Upper lobe of left lung (tissue), 6 donors: ENCODE measurements around the gene ZNF710. TPM values are rescaled to one million over a fixed set of nuclear protein-coding genes. Genes with fewer than 3 reads are reported as not detected.

Source experiments
- ATAC-seq, 2 donors: fragments of 200-7000 bp; cut with Tn5 transposase; one replicate each; pipeline ENCODE4 v1.9.1; 2022; ENCODE audit warnings: mild to moderate bottlenecking in 2 of 2, moderate library complexity in 2 of 2; ENCODE audit not compliant: low FRiP score in 2 of 2
- DNase-seq, 2 donors: peaks; one replicate each; pipeline ENCODE4 v3.0.0-alpha.2; 2019 to 2020
- H3K27ac ChIP-seq, 4 donors: fragments of 200-600 bp; sonication (generic); one replicate each; pipeline ENCODE4 v1.5.1; 2016 to 2019
- H3K27me3 ChIP-seq, 4 donors: fragments of 200-600 bp; sonication (generic); one replicate each; pipeline ENCODE4 v1.5.1; 2017 to 2019
- H3K36me3 ChIP-seq, 4 donors: fragments of 200-600 bp; sonication (generic); one replicate each; pipeline ENCODE4 v1.5.1; 2016 to 2019
- H3K4me1 ChIP-seq, 4 donors: fragments of 200-600 bp; sonication (generic); one replicate each; pipeline ENCODE4 v1.5.1; 2018 to 2019
- H3K4me3 ChIP-seq, 4 donors: fragments of 200-600 bp; sonication (generic); one replicate each; pipeline ENCODE4 v1.5.1; 2017 to 2019; ENCODE audit warnings: mild to moderate bottlenecking in 2 of 4, moderate library complexity in 1 of 4
- H3K9me3 ChIP-seq, 4 donors: fragments of 200-600 bp; sonication (generic); one replicate each; pipeline ENCODE4 v1.5.1; 2018 to 2019
- CTCF ChIP-seq, 6 experiments: fragments of 450-650 bp in 4 of 6; fragments of 200-600 bp in 2 of 6; sonication (generic) in 2 of 6; IDR thresholded peaks; one replicate each; pipeline ENCODE4 v1.5.1; 2016 to 2019; ENCODE audit warnings: antibody characterized with exemption in 6 of 6
- EP300 ChIP-seq, 4 donors: sonication (generic); formaldehyde crosslinking; IDR thresholded peaks; one replicate each; pipeline ENCODE4 v1.5.1; 2017; ENCODE audit warnings: antibody characterized with exemption in 4 of 4, control low read depth in 2 of 4
- POLR2A ChIP-seq, 4 donors: fragments of 450-650 bp; IDR thresholded peaks; one replicate each; pipeline ENCODE4 v1.5.1; 2016 to 2017; ENCODE audit warnings: antibody characterized with exemption in 4 of 4, mild to moderate bottlenecking in 2 of 4
- POLR2AphosphoS5 ChIP-seq, 2 donors: sonication (generic); formaldehyde crosslinking; IDR thresholded peaks; one replicate each; pipeline ENCODE4 v1.5.1; 2017; ENCODE audit warnings: antibody characterized with exemption in 2 of 2
- WGBS, 2 donors: methylation state at CpG; one replicate each; pipeline ENCODE4 v1.1.5; 2017 to 2018; 5-methylcytosine and 5-hydroxymethylcytosine counted together
- total RNA-seq, 6 donors: library from RNA; depleted of rRNA in 4 of 6; stranded (reverse); fragments of >200 nt in 4 of 6; gene quantifications; one replicate each; pipeline versions ENCODE4 v1.1.0 to v1.2.1, GENCODE V29; 2016 to 2021
- donor health status: DM: no; HTN: no; CAD: no; lungs with moderate emphysema.
- donor health status: DM: no; HTN: yes; CAD: no; lungs with severe emphysema.

ZNF710 gene
- total RNA-seq, 6 donors from 2014 or later = 26.0 to 51.3 (median 44.5) TPM

- ATAC-seq = no peak
- Histone ChIP-seq H3K27me3 (no peaks in the 10 kb centered on the region), H3K9me3 (no peaks in the 10 kb centered on the region), H3K4me3 (no peak overlapping the region), H3K27ac (peak overlapping the region in 3 of 4 donors; percentile 23 to 42 (median 36)), H3K4me1 (peaks cover 42 to 62% (median 52%) of the 10 kb centered on the region in 4 donors), H3K36me3 (no peaks in the 10 kb centered on the region)
- no peak for TF ChIP-seq CTCF (IDR thresholded peaks at IDR 0.05)
- TF ChIP-seq POLR2AphosphoS5 (IDR thresholded peaks at IDR 0.05) = no peak
- no peak for TF ChIP-seq POLR2A (IDR thresholded peaks at IDR 0.05)
- TF ChIP-seq EP300 (IDR thresholded peaks at IDR 0.05) = no peak
- 82 to 84% methylated on average over 19 to 22 of the region's 22 CpGs for WGBS, 2 donors
- DNase-seq = no peak
Measured at GRCh38 chr15:90049666-90050604, 48.8 kb downstream of the ZNF710 start.

DNA sequence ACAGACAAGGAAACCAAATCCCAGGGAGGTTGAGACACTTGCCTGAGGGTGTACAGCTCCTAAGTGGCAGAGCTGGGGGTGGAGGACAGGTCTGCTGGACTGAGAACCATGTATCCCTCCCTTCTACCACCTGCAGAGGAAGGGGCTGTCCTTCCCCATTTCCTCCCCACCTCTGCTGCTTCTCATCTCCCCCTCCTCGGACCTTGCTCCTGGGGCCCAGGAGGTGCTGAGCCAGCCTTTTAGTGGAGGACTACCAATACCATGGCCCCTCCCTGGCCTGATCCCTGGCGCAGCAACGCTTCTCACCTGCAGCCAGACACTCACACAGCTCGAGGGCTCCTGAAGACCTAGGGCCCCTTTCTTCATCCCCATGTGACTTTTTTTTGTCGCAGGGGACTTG lies 50.8 kb downstream of the ZNF710 start:
- WGBS, 2 donors = 77 to 85% methylated on average over 5 of the region's 5 CpGs

GRCh38 chr15:90053685-90054466 lies 52.8 kb downstream of the ZNF710 start:
- H3K36me3 ChIP-seq = no peaks in the 10 kb centered on the region
- H3K27me3 ChIP-seq = no peaks in the 10 kb centered on the region
- DNase-seq (no peak), ATAC-seq (no peak)
- 83% methylated on average over 14 of the region's 14 CpGs for WGBS, 2 donors
- peak overlapping the region; percentile 41 to 78 (median 47) for H3K27ac ChIP-seq
- no peak for TF ChIP-seq POLR2A (IDR thresholded peaks at IDR 0.05)
- TF ChIP-seq CTCF (IDR thresholded peaks at IDR 0.05) = no peak
- TF ChIP-seq EP300 (IDR thresholded peaks at IDR 0.05) = no peak
- no peak for TF ChIP-seq POLR2AphosphoS5 (IDR thresholded peaks at IDR 0.05)
- no peak overlapping the region for H3K4me3 ChIP-seq
- peaks cover 17 to 40% (median 29%) of the 10 kb centered on the region in 4 donors for H3K4me1 ChIP-seq
- H3K9me3 ChIP-seq = no peaks in the 10 kb centered on the region

More for the DNA sequence above, 50.8 kb downstream of the ZNF710 start:
- Histone ChIP-seq H3K27me3 (no peaks in the 10 kb centered on the region), H3K4me1 (peaks cover 31 to 49% (median 41%) of the 10 kb centered on the region in 4 donors), H3K4me3 (no peak overlapping the region), H3K9me3 (no peaks in the 10 kb centered on the region), H3K27ac (peak overlapping the region in 3 of 4 donors; percentile 7 to 53 (median 19)), H3K36me3 (no peaks in the 10 kb centered on the region)
- TF ChIP-seq POLR2A (IDR thresholded peaks at IDR 0.05) (no peak), EP300 (IDR thresholded peaks at IDR 0.05) (no peak), CTCF (IDR thresholded peaks at IDR 0.05) (no peak), POLR2AphosphoS5 (IDR thresholded peaks at IDR 0.05) (no peak)
- no peak for ATAC-seq
- no peak for DNase-seq

DNA sequence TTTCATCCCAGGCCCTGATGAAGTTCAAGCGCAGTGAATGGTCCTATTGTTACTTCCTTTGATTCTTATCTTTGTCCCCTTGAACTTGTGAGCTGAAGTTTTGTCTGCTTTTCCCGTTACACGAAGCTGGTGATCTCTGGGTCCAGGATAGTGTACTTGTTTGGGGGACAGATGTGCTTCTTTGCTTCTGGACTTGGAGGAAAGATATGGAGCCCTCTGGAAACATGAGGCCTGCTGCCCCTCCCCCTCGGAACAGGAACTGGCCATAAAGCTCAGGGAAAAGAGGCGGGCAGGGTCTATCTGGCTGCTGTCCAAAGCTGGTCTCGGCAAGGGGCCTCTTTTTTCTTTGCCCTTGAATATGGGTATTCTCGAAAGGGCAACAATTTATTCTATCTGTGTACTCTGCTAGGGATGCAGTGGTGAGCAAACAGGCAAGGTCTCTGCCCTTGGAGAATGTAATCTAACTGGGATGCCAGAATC lies 53.5 kb downstream of the ZNF710 start:
- ATAC-seq = no peak
- Histone ChIP-seq H3K9me3 (no peaks in the 10 kb centered on the region), H3K4me1 (peaks cover 25 to 48% (median 34%) of the 10 kb centered on the region in 4 donors), H3K4me3 (no peak overlapping the region), H3K27ac (peak overlapping the region; percentile 41 to 78 (median 47)), H3K27me3 (no peaks in the 10 kb centered on the region), H3K36me3 (no peaks in the 10 kb centered on the region)
- 48 to 55% methylated on average over 7 of the region's 7 CpGs for WGBS, 2 donors
- no peak for DNase-seq
- TF ChIP-seq CTCF (IDR thresholded peaks at IDR 0.05) (no peak), POLR2AphosphoS5 (IDR thresholded peaks at IDR 0.05) (no peak), POLR2A (IDR thresholded peaks at IDR 0.05) (no peak), EP300 (IDR thresholded peaks at IDR 0.05) (no peak)
